K562 (cell line): ENCODE data around the gene TFEB.

Experiments used
- CREB1 ChIP-seq, 2 experiments: sonication (generic) in 1 of 2; formaldehyde crosslinking in 1 of 2; IDR thresholded peaks; 2 replicates each; pipeline versions ENCODE4 v1.6.1 to v1.8.0; 2012 to 2022; ENCODE audit warnings: inconsistent platforms in 1 of 2, mild to moderate bottlenecking in 1 of 2, missing genetic modification reagents in 1 of 2, moderate library complexity in 1 of 2
- KAT2B ChIP-seq: IDR thresholded peaks from one replicate; pipeline ENCODE4 v1.6.1; 2012; ENCODE audit warnings: low read depth, mild to moderate bottlenecking, control low read depth, inconsistent platforms, low read length, moderate library complexity
- NR2C1 ChIP-seq, 2 experiments: fragments of 450-650 bp; IDR thresholded peaks; 2 replicates each; pipeline ENCODE4 v1.6.1; 2017; ENCODE audit warnings: mild to moderate bottlenecking in 2 of 2, antibody characterized with exemption in 1 of 2, inconsistent platforms in 1 of 2, missing compliant biosample characterization in 1 of 2, missing genetic modification characterization in 1 of 2
- XRCC5 ChIP-seq: fragments of 200-400 bp; formaldehyde crosslinking; IDR thresholded peaks from 2 replicates; pipeline ENCODE4 v1.6.1; 2017; ENCODE audit warnings: low read depth, mild to moderate bottlenecking, low read length
- YY1 ChIP-seq, 3 experiments: IDR thresholded peaks; 2 replicates each; pipeline ENCODE4 v1.6.1; 2011; ENCODE audit warnings: low read length in 2 of 3, mild to moderate bottlenecking in 2 of 3, moderate library complexity in 2 of 3, borderline replicate concordance in 1 of 3, control low read depth in 1 of 3, low read depth in 1 of 3; ENCODE audit not compliant: insufficient read depth in 3 of 3, insufficient replicate concordance in 2 of 3, control insufficient read depth in 1 of 3, insufficient read length in 1 of 3; ENCODE audit errors: extremely low read depth in 1 of 3
- ZNF217 ChIP-seq: sonication (generic); formaldehyde crosslinking; IDR thresholded peaks from 2 replicates; pipeline ENCODE4 v1.8.0; 2022; ENCODE audit warnings: mild to moderate bottlenecking, missing genetic modification reagents
- TF ChIP-seq, protein P1 (sequence below), 2 experiments: IDR thresholded peaks; 2 replicates each; pipeline ENCODE4 v1.6.1; 2012; ENCODE audit warnings: improper control_type of control experiment in 2 of 2, low read depth in 2 of 2, low read length in 2 of 2, borderline replicate concordance in 1 of 2
- TF ChIP-seq, protein P2 (sequence below), 3 experiments: IDR thresholded peaks in 2 of 3; conservative IDR thresholded peaks in 1 of 3; 2 replicates each; pipeline ENCODE4 v1.5.1; 2011 to 2012; ENCODE audit warnings: low read length in 3 of 3, mild to moderate bottlenecking in 3 of 3, control low read depth in 2 of 3, improper control_type of control experiment in 1 of 3, inconsistent platforms in 1 of 3, low read depth in 1 of 3, mixed read lengths in 1 of 3, moderate library complexity in 1 of 3; ENCODE audit not compliant: insufficient read depth in 2 of 3
- TF ChIP-seq, protein P3 (sequence below), 2 experiments: fragments of 450-650 bp in 1 of 2; sonication (generic) in 1 of 2; formaldehyde crosslinking in 1 of 2; IDR thresholded peaks in 1 of 2; conservative IDR thresholded peaks in 1 of 2; 2 replicates each; pipeline versions ENCODE4 v1.6.1 to v1.8.1; 2016 to 2023; ENCODE audit warnings: mild to moderate bottlenecking in 2 of 2, moderate library complexity in 2 of 2, inconsistent platforms in 1 of 2, missing genetic modification reagents in 1 of 2
- TF ChIP-seq, protein P4 (sequence below), 2 experiments: fragments of 450-650 bp in 1 of 2; IDR thresholded peaks; 2 replicates each; pipeline ENCODE4 v1.6.1; 2011 to 2017; ENCODE audit warnings: low read depth in 2 of 2, antibody characterized with exemption in 1 of 2, borderline replicate concordance in 1 of 2, low read length in 1 of 2, mild to moderate bottlenecking in 1 of 2, mixed read lengths in 1 of 2; ENCODE audit not compliant: control insufficient read depth in 1 of 2

DNA sequence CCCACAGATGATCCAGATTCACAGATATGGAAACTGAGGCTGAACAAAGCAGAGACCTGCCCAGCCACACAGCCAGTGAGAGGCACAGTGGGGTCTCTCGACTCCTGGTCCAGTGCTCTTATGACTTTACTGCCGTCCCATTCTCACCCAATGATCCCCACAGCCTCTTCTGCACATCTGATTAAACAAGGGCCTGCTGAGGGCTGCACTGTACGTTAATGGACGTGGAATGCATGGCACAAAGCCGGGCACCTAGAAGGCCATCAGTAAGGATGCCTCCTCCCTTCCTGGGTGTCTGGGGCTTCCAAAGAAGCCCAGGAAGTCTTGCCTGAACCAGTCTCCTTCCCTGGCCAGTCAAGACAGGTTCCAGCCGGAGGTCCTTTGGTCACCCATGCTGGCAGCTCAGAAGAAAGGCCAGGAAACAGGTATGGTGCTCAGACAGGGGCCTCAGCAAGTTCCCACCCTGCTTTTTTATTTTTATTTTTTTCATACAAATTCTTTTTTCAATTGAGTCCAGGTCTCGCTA, 3.8 kb downstream of the TFEB start:
- TF ChIP-seq CREB1 (IDR thresholded peaks at IDR 0.05) (no peak), CREB1 (CRISPR knock-in tag; IDR thresholded peaks at IDR 0.05) (no peak), XRCC5 (no peak), KAT2B (no peak), YY1 (IDR thresholded peaks at IDR 0.05; ENCODE audit: borderline replicate concordance in 1 of 3, control insufficient read depth in 1 of 3, extremely low read depth in 1 of 3, insufficient read depth in 3 of 3, insufficient read length in 1 of 3, insufficient replicate concordance in 2 of 3, low read depth in 1 of 3, low read length in 2 of 3) (no peak), ZNF217 (CRISPR knock-in tag) (no peak), NR2C1 (IDR thresholded peaks at IDR 0.05) (no peak), NR2C1 (tag; IDR thresholded peaks at IDR 0.05) (no peak)
- TF ChIP-seq, protein P1, sequence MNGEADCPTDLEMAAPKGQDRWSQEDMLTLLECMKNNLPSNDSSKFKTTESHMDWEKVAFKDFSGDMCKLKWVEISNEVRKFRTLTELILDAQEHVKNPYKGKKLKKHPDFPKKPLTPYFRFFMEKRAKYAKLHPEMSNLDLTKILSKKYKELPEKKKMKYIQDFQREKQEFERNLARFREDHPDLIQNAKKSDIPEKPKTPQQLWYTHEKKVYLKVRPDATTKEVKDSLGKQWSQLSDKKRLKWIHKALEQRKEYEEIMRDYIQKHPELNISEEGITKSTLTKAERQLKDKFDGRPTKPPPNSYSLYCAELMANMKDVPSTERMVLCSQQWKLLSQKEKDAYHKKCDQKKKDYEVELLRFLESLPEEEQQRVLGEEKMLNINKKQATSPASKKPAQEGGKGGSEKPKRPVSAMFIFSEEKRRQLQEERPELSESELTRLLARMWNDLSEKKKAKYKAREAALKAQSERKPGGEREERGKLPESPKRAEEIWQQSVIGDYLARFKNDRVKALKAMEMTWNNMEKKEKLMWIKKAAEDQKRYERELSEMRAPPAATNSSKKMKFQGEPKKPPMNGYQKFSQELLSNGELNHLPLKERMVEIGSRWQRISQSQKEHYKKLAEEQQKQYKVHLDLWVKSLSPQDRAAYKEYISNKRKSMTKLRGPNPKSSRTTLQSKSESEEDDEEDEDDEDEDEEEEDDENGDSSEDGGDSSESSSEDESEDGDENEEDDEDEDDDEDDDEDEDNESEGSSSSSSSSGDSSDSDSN (IDR thresholded peaks at IDR 0.05; ENCODE audit: borderline replicate concordance in 1 of 2, low read depth in 2 of 2, low read length in 2 of 2): no peak
- TF ChIP-seq, protein P2, sequence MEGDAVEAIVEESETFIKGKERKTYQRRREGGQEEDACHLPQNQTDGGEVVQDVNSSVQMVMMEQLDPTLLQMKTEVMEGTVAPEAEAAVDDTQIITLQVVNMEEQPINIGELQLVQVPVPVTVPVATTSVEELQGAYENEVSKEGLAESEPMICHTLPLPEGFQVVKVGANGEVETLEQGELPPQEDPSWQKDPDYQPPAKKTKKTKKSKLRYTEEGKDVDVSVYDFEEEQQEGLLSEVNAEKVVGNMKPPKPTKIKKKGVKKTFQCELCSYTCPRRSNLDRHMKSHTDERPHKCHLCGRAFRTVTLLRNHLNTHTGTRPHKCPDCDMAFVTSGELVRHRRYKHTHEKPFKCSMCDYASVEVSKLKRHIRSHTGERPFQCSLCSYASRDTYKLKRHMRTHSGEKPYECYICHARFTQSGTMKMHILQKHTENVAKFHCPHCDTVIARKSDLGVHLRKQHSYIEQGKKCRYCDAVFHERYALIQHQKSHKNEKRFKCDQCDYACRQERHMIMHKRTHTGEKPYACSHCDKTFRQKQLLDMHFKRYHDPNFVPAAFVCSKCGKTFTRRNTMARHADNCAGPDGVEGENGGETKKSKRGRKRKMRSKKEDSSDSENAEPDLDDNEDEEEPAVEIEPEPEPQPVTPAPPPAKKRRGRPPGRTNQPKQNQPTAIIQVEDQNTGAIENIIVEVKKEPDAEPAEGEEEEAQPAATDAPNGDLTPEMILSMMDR (IDR thresholded peaks at IDR 0.05 in 2 of 3, conservative IDR thresholded peaks at IDR 0.05 in 1 of 3; ENCODE audit: insufficient read depth in 2 of 3, low read depth in 1 of 3, low read length in 3 of 3): no peak
- TF ChIP-seq, protein P3, sequence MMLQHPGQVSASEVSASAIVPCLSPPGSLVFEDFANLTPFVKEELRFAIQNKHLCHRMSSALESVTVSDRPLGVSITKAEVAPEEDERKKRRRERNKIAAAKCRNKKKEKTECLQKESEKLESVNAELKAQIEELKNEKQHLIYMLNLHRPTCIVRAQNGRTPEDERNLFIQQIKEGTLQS (IDR thresholded peaks at IDR 0.05): no peak
- TF ChIP-seq, protein P3 (CRISPR knock-in tag; conservative IDR thresholded peaks at IDR 0.05): no peak
- TF ChIP-seq, protein P4, sequence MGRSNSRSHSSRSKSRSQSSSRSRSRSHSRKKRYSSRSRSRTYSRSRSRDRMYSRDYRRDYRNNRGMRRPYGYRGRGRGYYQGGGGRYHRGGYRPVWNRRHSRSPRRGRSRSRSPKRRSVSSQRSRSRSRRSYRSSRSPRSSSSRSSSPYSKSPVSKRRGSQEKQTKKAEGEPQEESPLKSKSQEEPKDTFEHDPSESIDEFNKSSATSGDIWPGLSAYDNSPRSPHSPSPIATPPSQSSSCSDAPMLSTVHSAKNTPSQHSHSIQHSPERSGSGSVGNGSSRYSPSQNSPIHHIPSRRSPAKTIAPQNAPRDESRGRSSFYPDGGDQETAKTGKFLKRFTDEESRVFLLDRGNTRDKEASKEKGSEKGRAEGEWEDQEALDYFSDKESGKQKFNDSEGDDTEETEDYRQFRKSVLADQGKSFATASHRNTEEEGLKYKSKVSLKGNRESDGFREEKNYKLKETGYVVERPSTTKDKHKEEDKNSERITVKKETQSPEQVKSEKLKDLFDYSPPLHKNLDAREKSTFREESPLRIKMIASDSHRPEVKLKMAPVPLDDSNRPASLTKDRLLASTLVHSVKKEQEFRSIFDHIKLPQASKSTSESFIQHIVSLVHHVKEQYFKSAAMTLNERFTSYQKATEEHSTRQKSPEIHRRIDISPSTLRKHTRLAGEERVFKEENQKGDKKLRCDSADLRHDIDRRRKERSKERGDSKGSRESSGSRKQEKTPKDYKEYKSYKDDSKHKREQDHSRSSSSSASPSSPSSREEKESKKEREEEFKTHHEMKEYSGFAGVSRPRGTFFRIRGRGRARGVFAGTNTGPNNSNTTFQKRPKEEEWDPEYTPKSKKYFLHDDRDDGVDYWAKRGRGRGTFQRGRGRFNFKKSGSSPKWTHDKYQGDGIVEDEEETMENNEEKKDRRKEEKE (IDR thresholded peaks at IDR 0.05; ENCODE audit: borderline replicate concordance in 1 of 2, control insufficient read depth in 1 of 2, low read depth in 2 of 2, low read length in 1 of 2): no peak
